H9 (cell line): Measurements from ENCODE around the gene NPAS1. TPM values are rescaled to one million over a fixed set of nuclear protein-coding genes. Genes with fewer than 3 reads are reported as not detected.
"Not testable (repeated sequence)": the region's sequence is repeated elsewhere in the genome, so short reads cannot be mapped to it uniquely, and the experiment has no call there.

ENCODE experiments used
- DNase-seq: peaks from one replicate; pipeline ENCODE4 v3.0.0-alpha.2; 2017
- H2AFZ ChIP-seq: one replicate; pipeline ENCODE4 v1.6.1; 2013; ENCODE audit warnings: mild to moderate bottlenecking, low read length, control low read depth, moderate library complexity
- H2AK5ac ChIP-seq: 2 replicates; pipeline ENCODE4 v1.6.1; 2013; ENCODE audit warnings: low read length, control low read depth, mixed read lengths; ENCODE audit not compliant: insufficient read length
- H2BK120ac ChIP-seq: one replicate; pipeline ENCODE4 v1.6.1; 2013; ENCODE audit warnings: low read depth, mild to moderate bottlenecking, low read length, control low read depth, inconsistent platforms; ENCODE audit not compliant: poor library complexity, severe bottlenecking
- H2BK12ac ChIP-seq: 2 replicates; pipeline ENCODE4 v1.6.1; 2013; ENCODE audit warnings: low read length, control low read depth, mixed read lengths, low read depth; ENCODE audit not compliant: insufficient read length
- H2BK15ac ChIP-seq: 2 replicates; pipeline ENCODE4 v1.6.1; 2013; ENCODE audit warnings: low read depth, low read length, control low read depth
- H2BK20ac ChIP-seq: one replicate; pipeline ENCODE4 v1.6.1; 2013; ENCODE audit warnings: low read depth, mild to moderate bottlenecking, low read length, control low read depth, inconsistent platforms; ENCODE audit not compliant: poor library complexity, severe bottlenecking
- H2BK5ac ChIP-seq: 2 replicates; pipeline ENCODE4 v1.6.1; 2013; ENCODE audit warnings: low read length, control low read depth, mixed read lengths; ENCODE audit not compliant: insufficient read length
- H3K14ac ChIP-seq: 2 replicates; pipeline ENCODE4 v1.6.1; 2013; ENCODE audit warnings: low read length, control low read depth; ENCODE audit not compliant: insufficient read depth
- H3K18ac ChIP-seq: 2 replicates; pipeline ENCODE4 v1.6.1; 2013; ENCODE audit warnings: low read depth, mild to moderate bottlenecking, mixed read lengths, low read length, control low read depth; ENCODE audit not compliant: insufficient read length
- H3K23ac ChIP-seq: 2 replicates; pipeline ENCODE4 v1.6.1; 2013; ENCODE audit warnings: low read length, control low read depth, mixed read lengths, low read depth; ENCODE audit not compliant: insufficient read length
- H3K23me2 ChIP-seq: 2 replicates; pipeline ENCODE4 v1.6.1; 2013; ENCODE audit warnings: low read depth, mild to moderate bottlenecking, mixed read lengths, low read length, control low read depth; ENCODE audit not compliant: insufficient read length, poor library complexity, severe bottlenecking
- H3K27ac ChIP-seq: 2 replicates; pipeline ENCODE4 v1.5.1; 2013; ENCODE audit warnings: low read length, control low read depth, mixed read lengths, low read depth; ENCODE audit not compliant: insufficient read length
- H3K27me3 ChIP-seq: 2 replicates; pipeline ENCODE4 v1.6.1; 2013; ENCODE audit warnings: low read length, control low read depth, inconsistent platforms; ENCODE audit not compliant: insufficient read depth
- H3K4ac ChIP-seq: 2 replicates; pipeline ENCODE4 v1.6.1; 2013; ENCODE audit warnings: low read depth, mild to moderate bottlenecking, control low read depth, inconsistent platforms, low read length, moderate library complexity
- H3K4me1 ChIP-seq: 2 replicates; pipeline ENCODE4 v1.6.1; 2013; ENCODE audit warnings: low read length, control low read depth, inconsistent platforms; ENCODE audit not compliant: insufficient read depth
- H3K4me2 ChIP-seq: 2 replicates; pipeline ENCODE4 v1.6.1; 2013; ENCODE audit warnings: low read length, control low read depth, mixed read lengths; ENCODE audit not compliant: insufficient read length, insufficient read depth
- H3K56ac ChIP-seq: 2 replicates; pipeline ENCODE4 v1.6.1; 2013; ENCODE audit warnings: low read depth, mild to moderate bottlenecking, mixed read lengths, low read length, control low read depth; ENCODE audit not compliant: insufficient read length
- H3K79me1 ChIP-seq: 2 replicates; pipeline ENCODE4 v1.6.1; 2013; ENCODE audit warnings: low read depth, mild to moderate bottlenecking, moderate library complexity, low read length, control low read depth, inconsistent platforms; ENCODE audit not compliant: insufficient read depth, poor library complexity, severe bottlenecking
- H3K79me2 ChIP-seq: 2 replicates; pipeline ENCODE4 v1.6.1; 2013; ENCODE audit warnings: low read length, control low read depth, inconsistent platforms; ENCODE audit not compliant: insufficient read depth
- H3K9ac ChIP-seq: 2 replicates; pipeline ENCODE4 v1.6.1; 2013; ENCODE audit warnings: low read length, control low read depth, mixed read lengths; ENCODE audit not compliant: insufficient read length; ENCODE audit errors: extremely low read depth
- H3K9me3 ChIP-seq: one replicate; pipeline ENCODE4 v1.6.1; 2013; ENCODE audit warnings: low read depth, low read length, inconsistent platforms; ENCODE audit not compliant: control insufficient read depth
- H3T11ph ChIP-seq: one replicate; pipeline ENCODE4 v1.6.1; 2013; ENCODE audit warnings: mild to moderate bottlenecking, low read length, control low read depth, inconsistent platforms
- H4K20me1 ChIP-seq: one replicate; pipeline ENCODE4 v1.6.1; 2013; ENCODE audit not compliant: control insufficient read depth, insufficient read length, insufficient read depth
- H4K5ac ChIP-seq: 2 replicates; pipeline ENCODE4 v1.6.1; 2013; ENCODE audit warnings: low read depth, mild to moderate bottlenecking, mixed read lengths, low read length, control low read depth; ENCODE audit not compliant: insufficient read length
- H4K8ac ChIP-seq: replicated peaks from 2 replicates; pipeline ENCODE4 v1.6.1; 2013; ENCODE audit warnings: low read length, control low read depth, mixed read lengths, low read depth; ENCODE audit not compliant: insufficient read length
- H4K91ac ChIP-seq: 2 replicates; pipeline ENCODE4 v1.6.1; 2013; ENCODE audit warnings: low read depth, mild to moderate bottlenecking, moderate library complexity, mixed read lengths, low read length, control low read depth; ENCODE audit not compliant: insufficient read length
- H3K27ac Mint-ChIP-seq, 3 experiments: 2 replicates in 2 of 3; 3 replicates in 1 of 3; pipeline ENCODE4 v1.8.0; 2020 to 2021; ENCODE audit warnings: mixed read lengths in 3 of 3, mild to moderate bottlenecking in 1 of 3, moderate library complexity in 1 of 3
- H3K27me3 Mint-ChIP-seq: 2 replicates; pipeline ENCODE4 v1.8.0; 2021; ENCODE audit warnings: low read depth, mild to moderate bottlenecking, moderate library complexity, mixed read lengths
- H3K36me3 Mint-ChIP-seq, 3 experiments: 2 replicates in 2 of 3; 3 replicates in 1 of 3; pipeline ENCODE4 v1.8.0; 2020 to 2021; ENCODE audit warnings: low read depth in 3 of 3, mixed read lengths in 3 of 3; ENCODE audit not compliant: insufficient read depth in 1 of 3
- H3K4me1 Mint-ChIP-seq, 2 experiments: 2 replicates each; pipeline ENCODE4 v1.8.0; 2020; ENCODE audit warnings: mixed read lengths in 2 of 2
- H3K4me3 Mint-ChIP-seq, 2 experiments: 2 replicates in 1 of 2; 3 replicates in 1 of 2; pipeline ENCODE4 v1.8.0; 2020 to 2021; ENCODE audit warnings: mild to moderate bottlenecking in 2 of 2, mixed read lengths in 2 of 2, moderate library complexity in 1 of 2
- H3K9me3 Mint-ChIP-seq, 2 experiments: 2 replicates in 1 of 2; 3 replicates in 1 of 2; pipeline ENCODE4 v1.8.0; 2020; ENCODE audit warnings: mild to moderate bottlenecking in 2 of 2, mixed read lengths in 2 of 2, moderate library complexity in 1 of 2
- CTCF ChIP-seq: fragments of 200-600 bp; sonication (generic); conservative IDR thresholded peaks from 3 replicates; pipeline ENCODE4 v1.8.0; 2021; ENCODE audit warnings: antibody characterized with exemption, mild to moderate bottlenecking
- WGBS: extraction: QIAGEN DNeasy Blood & Tissue Kit; methylation state at CpG from one replicate; pipeline ENCODE4 v1.1.7; 2013; ENCODE audit warnings: missing lambda C conversion rate, low lambda C conversion rate, mixed read lengths; ENCODE audit not compliant: insufficient read length; ENCODE audit errors: extremely low coverage; 5-methylcytosine and 5-hydroxymethylcytosine counted together
- total RNA-seq: library from RNA; stranded (reverse); gene quantifications from 2 replicates; pipeline ENCODE4 v1.2.1, GENCODE V29; 2021

The NPAS1 gene
- total RNA-seq, 1 experiment from 2014 or later, result 17.8 TPM

- Histone ChIP-seq H4K8ac (no peak overlapping the region), H2BK12ac (no peak overlapping the region), H2BK120ac (no peak overlapping the region), H3K9me3 (no peaks in the 10 kb centered on the region), H2BK5ac (no peak overlapping the region), H4K20me1 (no peaks in the 10 kb centered on the region), H3K18ac (no peak overlapping the region), H4K91ac (no peak overlapping the region), H4K5ac (no peak overlapping the region), H2AFZ (no peak overlapping the region), H3T11ph (no peak overlapping the region), H3K23me2 (peaks cover 3% of the 10 kb centered on the region), H2BK20ac (no peak overlapping the region), H2BK15ac (no peak overlapping the region), H3K79me2 (no peaks in the 10 kb centered on the region), H3K27me3 (no peaks in the 10 kb centered on the region), H3K4me1 (peaks cover 4% of the 10 kb centered on the region; the same call in 1 of the 2 replicates), H3K4ac (no peak overlapping the region), H3K27ac (no peak overlapping the region), H3K9ac (no peak overlapping the region), H3K14ac (no peak overlapping the region), H3K79me1 (peaks cover 7% of the 10 kb centered on the region), H3K56ac (no peak overlapping the region), H3K4me2 (no peak overlapping the region), H3K23ac (no peak overlapping the region), H2AK5ac (no peak overlapping the region)
- Mint-ChIP-seq H3K4me3 (peak overlapping the region; percentile 90 to 99), H3K36me3 (peaks cover 0 to 3% (median under 1%) of the 10 kb centered on the region in 3 experiments; a peak in 3 of 7 replicates), H3K9me3 (peaks cover 6 to 12% of the 10 kb centered on the region in 2 experiments), H3K4me1 (peaks cover 11 to 21% of the 10 kb centered on the region in 2 experiments), H3K27ac (peak overlapping the region in 2 of 3 experiments; percentile 73 to 97; a peak in 5 of 7 replicates), H3K27me3 (peaks cover 5% of the 10 kb centered on the region)
- TF ChIP-seq CTCF, result no peak
- DNase-seq, result no peak
- WGBS, result no CpG with 5 or more reads among the region's 9 CpGs
Measured at GRCh38 chr19:47049307-47049700, 29.7 kb downstream of the NPAS1 start.

DNA sequence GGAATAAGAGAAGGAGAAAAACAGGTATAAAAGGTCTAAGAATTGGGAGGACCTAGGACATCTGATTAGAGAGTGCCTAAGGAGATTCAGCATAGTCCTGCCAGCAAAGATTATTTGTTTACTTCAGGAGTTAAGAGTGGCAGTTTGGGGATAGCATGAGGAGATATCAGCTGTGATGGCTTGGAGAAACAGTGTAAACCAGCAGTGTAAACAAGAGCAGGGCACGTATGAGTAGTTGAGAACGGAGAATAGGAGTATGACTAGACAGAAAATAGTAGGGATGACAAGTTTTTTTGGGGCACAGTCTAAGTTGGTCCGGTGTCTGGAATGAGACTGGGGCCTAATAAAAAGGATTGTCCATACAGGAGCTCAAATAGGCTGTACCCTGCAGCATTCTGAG, 30.9 kb downstream of the NPAS1 start:
- peaks cover 11 to 21% of the 10 kb centered on the region in 2 experiments for H3K4me1 Mint-ChIP-seq

More for the DNA sequence above, 30.9 kb downstream of the NPAS1 start:
- DNase-seq, H2BK12ac ChIP-seq, H3K14ac ChIP-seq, H4K20me1 ChIP-seq, H2BK120ac ChIP-seq, H3K79me1 ChIP-seq, H3K79me2 ChIP-seq, H3K27ac ChIP-seq, H3K23me2 ChIP-seq, H3K27me3 ChIP-seq, H3K9me3 ChIP-seq, H2BK20ac ChIP-seq, H3K9ac ChIP-seq, H2AFZ ChIP-seq, H3K18ac ChIP-seq, H3K36me3 Mint-ChIP-seq, H4K8ac ChIP-seq, H2AK5ac ChIP-seq, H3K56ac ChIP-seq, H3K4ac ChIP-seq, H4K5ac ChIP-seq, H3K4me3 Mint-ChIP-seq, H3T11ph ChIP-seq, H4K91ac ChIP-seq, H3K23ac ChIP-seq, H3K4me1 ChIP-seq, H2BK5ac ChIP-seq, H2BK15ac ChIP-seq, H3K27me3 Mint-ChIP-seq, H3K4me2 ChIP-seq: not testable (repeated sequence)
- Mint-ChIP-seq H3K9me3 (peaks cover 15 to 21% of the 10 kb centered on the region in 2 experiments), H3K27ac (peak overlapping the region in 1 of 3 experiments; percentile 30; a peak in 2 of 7 replicates)
- WGBS, result no CpG with 5 or more reads among the region's 3 CpGs
